Measurements from ENCODE around the gene CRYBG1.
"Not testable (repeated sequence)": the region's sequence is repeated elsewhere in the genome, so short reads cannot be mapped to it uniquely, and the experiment has no call there.

CRYBG1 gene

GRCh38 chr6:106495014-106495413 is 134.5 kb downstream of the CRYBG1 start:
- no peak for DNase-seq (ENCODE audit: low spot score)
- no peak for FAIRE-seq

- no peak for FAIRE-seq
- DNase-seq (ENCODE audit: low spot score), result no peak
These were observed 136.3 kb downstream of the CRYBG1 start for GRCh38 chr6:106496823-106497222.

- FAIRE-seq, result no peak
These were observed 141.4 kb downstream of the CRYBG1 start for GRCh38 chr6:106501960-106502371.

GRCh38 chr6:106502559-106502958 is 142.0 kb downstream of the CRYBG1 start:
- DNase-seq (ENCODE audit: low spot score), result no peak
- no peak for FAIRE-seq

More at GRCh38 chr6:106501960-106502371, 141.4 kb downstream of the CRYBG1 start:
- DNase-seq (ENCODE audit: low spot score), result no peak

GRCh38 chr6:106508277-106508676 is 147.8 kb downstream of the CRYBG1 start:
- DNase-seq (ENCODE audit: low spot score) (no peak), FAIRE-seq (no peak)

- no peak for DNase-seq (ENCODE audit: low spot score)
- FAIRE-seq, result no peak
These were observed 148.3 kb downstream of the CRYBG1 start for GRCh38 chr6:106508834-106509233.

- no peak for DNase-seq (ENCODE audit: low spot score)
- FAIRE-seq, result no peak
These were observed 149.0 kb downstream of the CRYBG1 start for GRCh38 chr6:106509420-106510089.

GRCh38 chr6:106510090-106510970 is 149.8 kb downstream of the CRYBG1 start:
- FAIRE-seq (no peak), DNase-seq (ENCODE audit: low spot score) (no peak)

- FAIRE-seq (no peak), DNase-seq (ENCODE audit: low spot score) (peak; percentile 64)
These were observed 151.0 kb downstream of the CRYBG1 start for GRCh38 chr6:106511288-106512047.

GRCh38 chr6:106512048-106512967 is 151.8 kb downstream of the CRYBG1 start:
- DNase-seq (ENCODE audit: low spot score), result peak; percentile 28
- FAIRE-seq, result no peak

- FAIRE-seq (no peak), DNase-seq (ENCODE audit: low spot score) (no peak)
These were observed 152.6 kb downstream of the CRYBG1 start for GRCh38 chr6:106512968-106513574.

- FAIRE-seq, result peak; percentile 75
- peak; percentile 54 for DNase-seq (ENCODE audit: low spot score)
These were observed 153.5 kb downstream of the CRYBG1 start for GRCh38 chr6:106513808-106514582.

GRCh38 chr6:106514583-106514885 is 154.0 kb downstream of the CRYBG1 start:
- DNase-seq (ENCODE audit: low spot score) (no peak), FAIRE-seq (no peak)

- FAIRE-seq; DNase-seq (ENCODE audit: low spot score): not testable (repeated sequence)
These were observed 155.1 kb downstream of the CRYBG1 start for GRCh38 chr6:106515582-106515981.

GRCh38 chr6:106516616-106517015 is 156.1 kb downstream of the CRYBG1 start:
- DNase-seq (ENCODE audit: low spot score), result no peak
- no peak for FAIRE-seq

- FAIRE-seq, result no peak
- no peak for DNase-seq (ENCODE audit: low spot score)
These were observed 157.2 kb downstream of the CRYBG1 start for GRCh38 chr6:106517706-106518105.

GRCh38 chr6:106518748-106519147 is 158.2 kb downstream of the CRYBG1 start:
- FAIRE-seq (no peak), DNase-seq (ENCODE audit: low spot score) (no peak)

- FAIRE-seq (peak; percentile 96), DNase-seq (ENCODE audit: low spot score) (peak; percentile 95)
These were observed 159.2 kb downstream of the CRYBG1 start for GRCh38 chr6:106519460-106520394.

Data from RCC 7860 (cell line).